OCI-LY3 (cell line): ENCODE measurements around the gene LRRC4B.

Source experiments
- CTCF ChIP-seq: fragments of 200-600, 300-600 bp; sonication (generic); IDR thresholded peaks from 2 replicates; pipeline ENCODE4 v1.5.1; 2014; ENCODE audit warnings: antibody characterized with exemption, low read length, low read depth
- EZH2phosphoT487 ChIP-seq: fragments of 200-600 bp; shearing (Covaris generic); IDR thresholded peaks from 2 replicates; pipeline ENCODE4 v1.6.1; 2018; ENCODE audit warnings: antibody characterized with exemption, mixed run types, low read depth

DNA sequence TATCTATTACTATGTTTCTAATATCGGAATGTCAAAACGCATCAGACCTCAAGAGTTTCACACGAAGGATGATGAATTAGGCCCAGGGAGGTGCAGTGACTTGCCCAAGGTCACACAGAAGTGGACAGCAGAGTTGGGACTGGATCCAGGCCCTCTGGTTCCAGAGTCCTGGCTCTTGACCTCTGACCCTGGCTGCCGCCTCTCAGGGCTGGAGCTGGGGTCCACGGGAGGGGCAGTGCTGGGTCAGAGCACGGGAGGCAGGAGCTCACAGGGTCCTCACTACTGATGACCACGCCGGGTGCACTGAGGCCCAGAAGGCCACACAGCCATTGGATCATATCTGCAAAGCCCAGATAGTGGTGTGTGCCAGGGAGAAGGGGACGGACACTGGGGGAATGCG, 45.4 kb downstream of the LRRC4B start:
- TF ChIP-seq CTCF = no peak
- TF ChIP-seq EZH2phosphoT487 = no peak
